ENCODE results near the gene MECP2. TPM values are rescaled to one million over a fixed set of nuclear protein-coding genes. Genes with fewer than 3 reads are reported as not detected.
A peak's percentile ranks its signal among the peaks of the same experiment; 100 is the strongest.
"Not testable (repeated sequence)": the region's sequence is repeated elsewhere in the genome, so short reads cannot be mapped to it uniquely, and the experiment has no call there.

MECP2 gene
- total RNA-seq, 1 donor from 2014 or later = 60.0 TPM

- TF ChIP-seq, protein P1, sequence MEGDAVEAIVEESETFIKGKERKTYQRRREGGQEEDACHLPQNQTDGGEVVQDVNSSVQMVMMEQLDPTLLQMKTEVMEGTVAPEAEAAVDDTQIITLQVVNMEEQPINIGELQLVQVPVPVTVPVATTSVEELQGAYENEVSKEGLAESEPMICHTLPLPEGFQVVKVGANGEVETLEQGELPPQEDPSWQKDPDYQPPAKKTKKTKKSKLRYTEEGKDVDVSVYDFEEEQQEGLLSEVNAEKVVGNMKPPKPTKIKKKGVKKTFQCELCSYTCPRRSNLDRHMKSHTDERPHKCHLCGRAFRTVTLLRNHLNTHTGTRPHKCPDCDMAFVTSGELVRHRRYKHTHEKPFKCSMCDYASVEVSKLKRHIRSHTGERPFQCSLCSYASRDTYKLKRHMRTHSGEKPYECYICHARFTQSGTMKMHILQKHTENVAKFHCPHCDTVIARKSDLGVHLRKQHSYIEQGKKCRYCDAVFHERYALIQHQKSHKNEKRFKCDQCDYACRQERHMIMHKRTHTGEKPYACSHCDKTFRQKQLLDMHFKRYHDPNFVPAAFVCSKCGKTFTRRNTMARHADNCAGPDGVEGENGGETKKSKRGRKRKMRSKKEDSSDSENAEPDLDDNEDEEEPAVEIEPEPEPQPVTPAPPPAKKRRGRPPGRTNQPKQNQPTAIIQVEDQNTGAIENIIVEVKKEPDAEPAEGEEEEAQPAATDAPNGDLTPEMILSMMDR (IDR thresholded peaks at IDR 0.05; ENCODE audit: partially characterized antibody, unreplicated experiment) = no peak
- Mint-ChIP-seq H3K27me3 (ENCODE audit: unreplicated experiment) (peaks cover 4% of the 10 kb centered on the region), H3K4me3 (ENCODE audit: unreplicated experiment) (no peak overlapping the region), H3K27ac (ENCODE audit: unreplicated experiment) (peak overlapping the region; percentile 83), H3K9me3 (ENCODE audit: unreplicated experiment) (no peaks in the 10 kb centered on the region), H3K36me3 (ENCODE audit: unreplicated experiment) (no peaks in the 10 kb centered on the region), H3K4me1 (ENCODE audit: low read depth, unreplicated experiment) (peaks cover 2% of the 10 kb centered on the region)
- DNase-seq = no peak
Observed at GRCh38 chrX:153984351-153985178, 113.0 kb downstream of the MECP2 start.

- Mint-ChIP-seq H3K27me3 (ENCODE audit: unreplicated experiment) (peaks cover 4% of the 10 kb centered on the region), H3K27ac (ENCODE audit: unreplicated experiment) (no peak overlapping the region), H3K4me3 (ENCODE audit: unreplicated experiment) (no peak overlapping the region), H3K4me1 (ENCODE audit: low read depth, unreplicated experiment) (peaks cover 2% of the 10 kb centered on the region), H3K36me3 (ENCODE audit: unreplicated experiment) (no peaks in the 10 kb centered on the region), H3K9me3 (ENCODE audit: unreplicated experiment) (no peaks in the 10 kb centered on the region)
- no peak for DNase-seq
- TF ChIP-seq, protein P1 (IDR thresholded peaks at IDR 0.05; ENCODE audit: partially characterized antibody, unreplicated experiment) = no peak
Observed at GRCh38 chrX:153983321-153983801, 114.2 kb downstream of the MECP2 start.

GRCh38 chrX:153981771-153982533, 115.6 kb downstream of the MECP2 start:
- TF ChIP-seq, protein P1 (IDR thresholded peaks at IDR 0.05; ENCODE audit: partially characterized antibody, unreplicated experiment) = no peak
- peaks cover 4% of the 10 kb centered on the region for H3K27me3 Mint-ChIP-seq (ENCODE audit: unreplicated experiment)
- H3K36me3 Mint-ChIP-seq (ENCODE audit: unreplicated experiment) = no peaks in the 10 kb centered on the region
- DNase-seq = no peak
- no peaks in the 10 kb centered on the region for H3K9me3 Mint-ChIP-seq (ENCODE audit: unreplicated experiment)
- peak overlapping the region; percentile 57 for H3K27ac Mint-ChIP-seq (ENCODE audit: unreplicated experiment)
- H3K4me3 Mint-ChIP-seq (ENCODE audit: unreplicated experiment) = no peak overlapping the region
- H3K4me1 Mint-ChIP-seq (ENCODE audit: low read depth, unreplicated experiment) = peaks cover 2% of the 10 kb centered on the region

GRCh38 chrX:153981231-153981630, 116.3 kb downstream of the MECP2 start:
- Mint-ChIP-seq H3K27me3 (ENCODE audit: unreplicated experiment) (peaks cover 4% of the 10 kb centered on the region), H3K27ac (ENCODE audit: unreplicated experiment) (peak overlapping the region; percentile 57)

GRCh38 chrX:153980394-153980793, 117.1 kb downstream of the MECP2 start:
- H3K4me3 Mint-ChIP-seq (ENCODE audit: unreplicated experiment); H3K36me3 Mint-ChIP-seq (ENCODE audit: unreplicated experiment); H3K9me3 Mint-ChIP-seq (ENCODE audit: unreplicated experiment); H3K4me1 Mint-ChIP-seq (ENCODE audit: low read depth, unreplicated experiment); H3K27me3 Mint-ChIP-seq (ENCODE audit: unreplicated experiment); H3K27ac Mint-ChIP-seq (ENCODE audit: unreplicated experiment); DNase-seq: not testable (repeated sequence)

More at GRCh38 chrX:153981231-153981630, 116.3 kb downstream of the MECP2 start:
- H3K4me3 Mint-ChIP-seq (ENCODE audit: unreplicated experiment) = no peak overlapping the region
- peaks cover 2% of the 10 kb centered on the region for H3K4me1 Mint-ChIP-seq (ENCODE audit: low read depth, unreplicated experiment)
- H3K36me3 Mint-ChIP-seq (ENCODE audit: unreplicated experiment) = no peaks in the 10 kb centered on the region
- TF ChIP-seq, protein P1 (IDR thresholded peaks at IDR 0.05; ENCODE audit: partially characterized antibody, unreplicated experiment) = no peak
- no peak for DNase-seq
- no peaks in the 10 kb centered on the region for H3K9me3 Mint-ChIP-seq (ENCODE audit: unreplicated experiment)

Data from glutamatergic neuron (in vitro differentiated cells).